Dermis microvascular lymphatic vessel endothelial cell (primary cell): ENCODE results near the gene RSPH1. TPM values are rescaled to one million over a fixed set of nuclear protein-coding genes. Genes with fewer than 3 reads are reported as not detected.
"Not testable (repeated sequence)": the region's sequence is repeated elsewhere in the genome, so short reads cannot be mapped to it uniquely, and the experiment has no call there.

Experiments used
- DNase-seq, 2 donors: peaks; one replicate each; pipeline versions ENCODE4 v3.0.0 to v3.0.0-alpha.2; 2010; ENCODE audit warnings: low read depth in 2 of 2
- total RNA-seq: library from RNA; depleted of rRNA; stranded (reverse); fragments of >200 nt; gene quantifications from 2 replicates; pipeline ENCODE4 v1.2.1, GENCODE V29; 2014

Gene RSPH1
- total RNA-seq, 1 donor from 2014 or later, result not detected

- DNase-seq, result no peak
Observed at GRCh38 chr21:42489006-42489563, 6.9 kb downstream of the RSPH1 start.

DNA sequence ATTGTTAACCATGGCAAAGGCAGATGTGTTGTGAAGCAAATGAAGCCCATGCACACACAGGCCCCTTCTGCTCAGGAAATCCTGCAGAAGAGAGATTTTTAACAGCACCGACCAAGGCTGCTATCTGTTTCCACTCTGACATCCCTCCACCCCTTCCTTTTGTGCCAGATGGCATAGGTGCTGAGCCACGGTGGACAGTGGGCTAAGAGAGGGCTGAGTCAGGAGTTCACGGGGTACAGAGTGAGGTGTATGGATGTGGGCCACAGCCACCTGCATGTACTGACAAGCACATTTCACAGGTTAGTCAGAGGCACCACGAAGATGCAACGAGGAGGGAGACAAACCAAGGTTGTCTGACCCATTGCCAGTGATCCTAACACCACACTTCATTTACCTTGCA is 9.5 kb downstream of the RSPH1 start:
- DNase-seq, result no peak

DNA sequence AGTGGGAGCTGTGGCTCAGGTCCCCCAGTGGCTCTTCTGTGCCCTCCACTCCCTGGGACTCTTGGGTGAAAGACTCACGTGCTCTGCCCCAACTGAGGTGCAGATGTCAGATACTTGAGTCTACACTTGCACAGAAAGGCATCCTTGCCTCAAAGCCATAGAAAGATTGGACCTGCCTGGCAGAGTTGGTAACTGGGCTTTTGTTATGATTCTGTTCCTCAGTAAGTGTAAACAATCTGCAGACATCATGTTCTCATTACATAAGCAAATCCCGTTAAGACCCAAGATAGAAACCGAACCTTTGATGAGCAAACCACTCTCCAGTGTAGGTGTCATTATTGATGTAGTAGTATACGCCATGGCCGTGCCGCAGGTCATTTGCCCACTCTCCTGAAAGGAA is 10.0 kb downstream of the RSPH1 start:
- DNase-seq, result no peak

DNA sequence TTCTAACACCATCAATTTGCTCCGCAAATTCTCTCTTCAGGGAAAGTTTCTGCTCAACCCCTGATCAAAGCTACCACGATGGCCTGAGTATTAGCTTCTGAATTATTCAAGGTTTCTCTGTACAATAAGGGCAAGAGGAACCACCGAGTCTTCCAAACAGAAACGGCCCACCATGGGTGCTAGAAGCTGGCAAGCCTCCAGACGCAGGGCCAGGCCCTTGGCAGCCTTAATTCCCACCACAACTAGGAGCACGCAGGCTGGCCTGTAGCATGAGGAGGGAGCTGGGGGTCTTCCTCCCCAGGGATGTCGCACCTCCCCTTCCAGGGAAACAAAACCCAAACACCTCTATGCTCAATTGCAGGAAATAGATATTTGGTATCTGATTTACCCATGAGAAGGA is 11.1 kb downstream of the RSPH1 start:
- no peak for DNase-seq

DNA sequence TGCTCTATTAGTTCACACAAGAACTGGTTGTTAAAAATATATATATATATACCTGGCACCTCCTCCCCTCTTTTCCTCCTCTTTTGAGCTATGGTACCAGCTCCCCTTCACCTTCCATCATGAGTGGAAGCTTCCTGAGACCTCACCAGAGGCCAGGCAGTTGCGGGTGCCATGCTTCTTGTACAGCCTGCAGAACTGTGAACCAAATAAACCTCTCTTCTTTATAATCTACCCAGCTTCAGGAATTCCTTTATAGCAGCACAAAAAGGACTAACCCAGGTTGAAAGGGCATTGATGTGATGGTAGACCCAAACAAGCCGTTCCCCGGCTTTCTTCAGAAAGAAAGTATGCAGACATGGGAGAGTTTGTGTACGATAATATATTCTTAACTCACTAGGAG is 14.9 kb downstream of the RSPH1 start:
- DNase-seq, result no peak

- DNase-seq, result no peak
Observed at GRCh38 chr21:42480736-42481135, 15.3 kb downstream of the RSPH1 start.

DNA sequence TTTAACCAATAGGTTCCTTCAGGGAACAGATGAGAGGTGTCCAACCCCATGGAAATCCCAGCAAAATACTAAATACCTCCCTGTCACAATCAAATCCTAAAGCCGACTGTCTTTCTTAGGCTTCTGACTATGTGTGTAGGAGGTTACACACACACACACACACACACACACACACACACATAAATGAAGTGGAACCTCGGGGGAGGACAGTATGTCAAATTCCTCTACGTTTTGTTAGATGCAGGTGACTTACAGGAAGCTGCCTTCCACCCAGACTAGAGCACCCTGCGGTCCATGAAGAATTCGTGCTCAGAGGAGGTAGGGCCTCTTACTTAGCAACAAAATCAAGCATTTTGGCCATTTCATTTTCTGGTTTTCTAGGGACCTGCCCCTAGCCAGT is 16.4 kb downstream of the RSPH1 start:
- DNase-seq, result no peak

- no peak for DNase-seq
Observed at GRCh38 chr21:42478504-42478903, 17.5 kb downstream of the RSPH1 start.

GRCh38 chr21:42476388-42477331 is 19.4 kb downstream of the RSPH1 start:
- no peak for DNase-seq

GRCh38 chr21:42475526-42476387 is 20.3 kb downstream of the RSPH1 start:
- DNase-seq, result no peak

- no peak for DNase-seq
Observed at GRCh38 chr21:42475036-42475435, 21.0 kb downstream of the RSPH1 start.

- DNase-seq, result peak in 1 of 2 donors; percentile 34
Observed at GRCh38 chr21:42474043-42474831, 21.8 kb downstream of the RSPH1 start.

- no peak for DNase-seq
Observed at GRCh38 chr21:42473498-42474042, 22.5 kb downstream of the RSPH1 start.

GRCh38 chr21:42472521-42472920 is 23.5 kb downstream of the RSPH1 start:
- DNase-seq, result no peak

- DNase-seq, result no peak
Observed at GRCh38 chr21:42471716-42472330, 24.2 kb downstream of the RSPH1 start.

DNA sequence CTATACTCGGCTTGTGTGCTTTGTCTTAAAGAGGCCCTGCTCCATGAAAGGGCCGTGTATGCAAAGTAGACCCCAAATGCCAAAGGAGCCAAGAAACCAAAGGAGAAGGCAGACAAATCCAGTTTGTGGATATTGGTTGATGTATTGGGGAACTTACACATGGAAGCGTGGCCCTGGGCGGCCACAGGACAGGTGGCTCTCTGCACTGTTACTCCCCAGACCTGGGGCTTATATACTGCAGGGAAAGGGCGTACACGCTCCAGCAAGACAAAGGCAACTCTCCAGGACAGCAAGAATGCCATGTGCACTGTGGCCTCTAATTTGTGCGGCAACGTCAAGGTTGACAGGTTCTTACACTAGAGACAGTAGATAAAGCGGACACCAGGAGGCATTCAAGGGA is 24.8 kb downstream of the RSPH1 start:
- no peak for DNase-seq

DNA sequence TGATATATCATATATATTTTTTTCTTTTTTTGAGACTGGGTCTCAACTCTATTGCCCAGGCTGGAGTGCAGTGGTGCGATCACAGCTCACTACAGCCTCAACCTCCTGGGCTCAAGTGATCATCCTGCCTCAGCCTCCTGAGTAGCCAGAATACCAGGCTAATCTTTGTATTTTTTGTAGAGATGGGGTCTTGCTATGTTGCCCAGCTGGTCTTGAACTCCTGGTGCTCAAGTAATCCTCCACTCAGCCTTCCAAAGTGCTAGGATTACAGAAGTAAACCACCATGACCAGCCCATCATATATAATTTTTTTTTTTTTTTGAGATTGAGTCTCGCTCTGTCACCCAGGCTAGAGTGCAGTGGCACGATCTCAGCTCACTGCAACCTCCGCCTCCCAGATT is 26.3 kb downstream of the RSPH1 start:
- not testable (repeated sequence) for DNase-seq

DNA sequence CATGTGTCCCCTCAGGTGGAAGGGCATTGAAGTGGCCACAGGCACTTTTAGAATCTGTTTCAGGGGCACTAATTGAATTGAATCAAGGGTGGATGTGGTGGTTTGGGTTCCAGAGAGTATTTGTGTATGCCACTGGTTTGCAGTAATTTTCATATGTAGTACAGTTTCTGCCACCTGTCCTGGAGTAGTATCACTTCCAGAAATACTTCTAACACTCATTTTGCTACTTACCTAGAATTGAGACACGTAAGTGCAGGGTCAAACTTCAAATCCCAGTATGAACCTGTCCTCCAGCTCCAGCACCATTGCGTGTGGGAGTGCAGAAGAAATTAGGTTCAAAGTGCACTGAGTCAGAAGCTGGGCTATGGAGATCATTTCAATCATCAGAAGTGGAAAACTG is 26.8 kb downstream of the RSPH1 start:
- no peak for DNase-seq

DNA sequence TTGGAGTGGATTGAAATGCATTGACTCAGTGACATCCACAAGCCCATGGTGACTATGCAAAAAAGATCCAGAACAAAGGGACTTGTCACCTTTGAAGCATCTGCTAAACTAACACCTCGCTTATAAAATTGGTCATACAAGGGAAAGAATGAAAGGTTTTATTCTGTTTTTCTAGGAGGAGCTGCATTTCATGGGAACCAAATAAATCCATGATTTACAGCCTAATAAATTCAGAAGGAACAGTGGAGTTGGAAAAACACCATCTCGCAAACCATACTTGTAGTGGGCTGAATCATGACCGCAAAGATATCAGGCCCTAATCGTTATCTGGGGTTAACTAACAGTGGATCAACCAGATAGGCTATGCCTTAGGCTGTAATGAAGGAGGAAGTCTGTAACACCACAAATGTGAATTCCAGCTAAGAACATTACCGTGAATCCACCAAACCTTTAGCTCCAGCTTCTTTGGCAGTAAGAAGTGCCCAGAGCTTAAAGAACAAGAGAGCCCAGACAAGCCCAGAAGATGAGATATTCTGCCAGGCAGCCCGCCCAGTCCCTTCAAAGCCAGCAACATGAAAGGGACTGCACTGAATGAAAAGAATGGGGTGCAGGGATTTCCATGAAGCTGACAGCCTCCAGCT is 27.4 kb downstream of the RSPH1 start:
- no peak for DNase-seq
